A549 (cell line): ENCODE results near the gene DLG2.

ENCODE experiments used
- CHD4 ChIP-seq: fragments of 200-600 bp; sonication (generic); IDR thresholded peaks from 2 replicates; pipeline ENCODE4 v1.6.1; 2016; ENCODE audit warnings: antibody characterized with exemption, mild to moderate bottlenecking, borderline replicate concordance
- CTCF ChIP-seq: fragments of >200 bp; sonication (Bioruptor Twin); formaldehyde crosslinking; IDR thresholded peaks from 3 replicates; pipeline ENCODE4 v1.5.1; 2016
- ELK1 ChIP-seq: fragments of 150-350 bp; IDR thresholded peaks from 2 replicates; pipeline ENCODE4 v1.6.1; 2014; ENCODE audit warnings: low read depth, mild to moderate bottlenecking, low read length
- JUN ChIP-seq, 2 experiments: fragments of >200 bp; sonication (Bioruptor Twin); formaldehyde crosslinking; IDR thresholded peaks; 2 replicates in 1 of 2; 3 replicates in 1 of 2; pipeline ENCODE4 v1.6.1; 2016 to 2017
- MAX ChIP-seq: IDR thresholded peaks from 2 replicates; pipeline ENCODE4 v1.6.1; 2012
- POLR2A ChIP-seq: IDR thresholded peaks from 2 replicates; pipeline ENCODE4 v1.6.1; 2012; ENCODE audit warnings: mild to moderate bottlenecking, low read length
- RFX5 ChIP-seq: fragments of 450-650 bp; IDR thresholded peaks from 2 replicates; pipeline ENCODE4 v1.7.1; 2014; ENCODE audit warnings: antibody characterized with exemption, mild to moderate bottlenecking, moderate library complexity

- no peak for TF ChIP-seq CHD4
- TF ChIP-seq CTCF, result no peak
- TF ChIP-seq ELK1, result no peak
- no peak for TF ChIP-seq MAX
- TF ChIP-seq RFX5, result no peak
- TF ChIP-seq POLR2A, result no peak
- TF ChIP-seq JUN (IDR thresholded peaks at IDR 0.05), result no peak
Observed at GRCh38 chr11:83922953-83923352, 1704.2 kb downstream of the DLG2 start.
